ENCODE measurements around the gene CORO1C.
"Not testable (repeated sequence)": the region's sequence is repeated elsewhere in the genome, so short reads cannot be mapped to it uniquely, and the experiment has no call there.

Gene CORO1C

DNA sequence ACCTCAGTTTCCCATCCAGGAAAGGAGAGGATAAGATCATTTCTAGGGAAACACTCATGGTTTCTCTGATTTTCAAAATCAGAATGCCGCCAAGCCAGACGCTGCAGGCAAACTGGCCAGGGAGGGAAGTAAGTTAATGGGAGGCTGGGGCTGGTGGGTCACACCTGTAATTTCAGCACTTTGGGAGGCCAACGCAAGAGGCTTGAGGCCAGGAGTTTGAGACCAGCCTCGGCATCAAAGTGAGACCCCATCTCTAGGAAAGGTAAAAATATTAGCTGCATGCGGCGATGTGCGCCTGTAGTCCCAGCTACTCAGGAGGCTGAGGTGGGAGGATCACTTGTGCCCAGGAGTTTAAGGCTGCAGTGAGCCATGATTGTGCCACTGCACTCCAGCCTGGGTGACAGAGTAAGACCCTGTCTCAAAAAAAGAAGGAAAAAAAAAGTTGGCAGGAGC lies 98.2 kb downstream of the CORO1C start:
- FAIRE-seq = no peak

DNA sequence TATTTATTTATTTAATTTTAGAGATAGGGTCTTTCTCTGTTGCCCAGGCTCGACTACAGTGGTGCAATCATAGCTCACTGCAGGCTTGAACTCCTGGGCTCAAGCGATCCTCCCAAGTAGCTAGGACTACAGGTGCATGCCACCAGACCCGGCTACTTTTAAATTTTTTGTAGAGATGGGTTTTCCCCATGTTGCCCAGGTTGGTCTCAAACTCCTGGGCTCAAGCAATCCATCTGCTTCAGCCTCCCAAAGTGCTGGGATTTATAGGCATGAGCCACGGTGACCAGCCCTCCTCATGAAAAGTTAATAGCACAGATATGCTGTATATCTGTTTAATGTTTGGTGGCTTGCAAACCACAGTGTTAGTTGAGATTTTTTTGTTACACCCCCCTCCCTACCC lies 100.1 kb downstream of the CORO1C start:
- FAIRE-seq = not testable (repeated sequence)

DNA sequence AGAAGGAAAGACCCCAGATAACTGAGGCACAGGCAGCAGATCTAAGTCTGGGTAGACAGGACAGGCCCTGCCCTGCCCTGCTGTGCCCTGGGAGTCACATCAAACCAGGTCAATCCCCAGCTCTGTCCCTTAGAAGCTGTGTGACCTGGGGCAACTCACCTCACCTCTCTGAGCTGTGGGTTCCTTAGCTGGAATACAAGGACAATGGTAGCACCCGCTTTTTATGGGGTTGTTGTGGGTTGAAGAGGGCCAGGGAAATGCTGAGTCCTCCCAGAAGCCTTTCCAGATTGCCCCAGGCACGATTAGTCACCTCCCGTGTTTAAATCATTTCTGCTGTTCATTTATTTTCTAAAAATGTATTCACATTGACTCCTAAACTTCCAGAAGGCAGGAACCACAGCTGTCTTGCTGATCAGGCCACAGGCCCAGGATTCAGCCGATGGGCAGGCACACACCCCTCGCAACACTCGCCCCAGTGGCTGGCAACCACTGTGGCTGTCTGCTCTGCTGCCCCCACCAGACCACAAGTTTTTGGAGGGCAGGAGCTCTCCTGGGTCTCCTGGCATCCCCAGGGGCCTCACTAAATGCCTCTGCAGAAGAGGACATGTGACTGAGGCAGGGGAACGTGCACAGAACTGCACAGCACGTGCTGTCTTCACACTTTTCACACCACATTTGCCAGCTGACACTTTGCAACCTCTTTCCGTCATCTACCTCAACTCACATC lies 100.7 kb downstream of the CORO1C start:
- no peak for FAIRE-seq

DNA sequence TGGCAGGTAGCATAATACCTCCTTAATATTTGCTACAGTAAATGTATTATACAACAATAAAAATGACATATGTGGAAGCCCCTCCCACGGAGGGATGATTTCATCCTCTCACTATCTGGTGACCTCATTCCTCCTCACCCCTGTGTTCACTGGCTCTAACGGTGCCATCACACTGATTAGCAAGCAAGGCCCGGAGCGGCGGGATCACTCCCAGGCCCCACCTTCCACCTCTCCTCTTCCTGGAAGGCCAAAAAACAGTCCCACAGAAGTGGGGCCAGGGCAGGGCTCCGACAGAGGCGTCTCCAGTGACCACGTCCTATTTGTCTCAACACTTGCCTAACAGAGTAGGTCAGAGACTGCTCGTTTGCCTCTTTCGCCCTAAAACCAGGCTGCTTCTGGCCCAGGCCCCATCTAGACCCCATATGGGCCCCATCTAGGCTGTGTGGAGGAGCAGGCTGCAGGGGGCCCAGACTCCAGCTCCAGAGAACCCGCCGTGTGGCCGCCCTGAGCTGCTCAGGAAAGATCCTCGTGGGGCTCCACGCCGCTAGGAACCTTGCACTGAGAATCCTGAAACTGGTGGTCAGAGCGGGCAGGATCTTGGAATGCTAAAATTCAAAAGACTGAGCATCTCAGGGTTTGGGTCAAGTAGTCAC lies 101.4 kb downstream of the CORO1C start:
- FAIRE-seq = no peak

DNA sequence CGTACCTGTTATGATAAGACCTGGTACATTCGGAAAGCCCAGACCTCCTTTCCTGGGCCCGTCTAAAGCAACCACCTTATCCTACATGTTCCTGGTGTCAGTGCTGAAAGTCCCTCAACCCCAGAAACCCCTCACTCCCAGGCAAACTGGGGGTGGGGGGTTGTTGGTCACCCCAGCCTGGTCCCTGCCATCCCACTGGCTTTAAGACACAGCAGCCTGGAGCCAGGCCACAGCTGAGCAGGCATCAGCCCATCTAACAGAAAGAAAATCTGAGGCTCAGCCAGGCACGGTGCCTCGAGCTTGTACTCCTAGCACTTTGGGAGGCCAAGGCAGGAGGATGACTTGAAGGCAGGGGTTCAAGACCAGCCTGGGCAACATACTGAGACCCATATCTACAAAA lies 102.2 kb downstream of the CORO1C start:
- FAIRE-seq = no peak

DNA sequence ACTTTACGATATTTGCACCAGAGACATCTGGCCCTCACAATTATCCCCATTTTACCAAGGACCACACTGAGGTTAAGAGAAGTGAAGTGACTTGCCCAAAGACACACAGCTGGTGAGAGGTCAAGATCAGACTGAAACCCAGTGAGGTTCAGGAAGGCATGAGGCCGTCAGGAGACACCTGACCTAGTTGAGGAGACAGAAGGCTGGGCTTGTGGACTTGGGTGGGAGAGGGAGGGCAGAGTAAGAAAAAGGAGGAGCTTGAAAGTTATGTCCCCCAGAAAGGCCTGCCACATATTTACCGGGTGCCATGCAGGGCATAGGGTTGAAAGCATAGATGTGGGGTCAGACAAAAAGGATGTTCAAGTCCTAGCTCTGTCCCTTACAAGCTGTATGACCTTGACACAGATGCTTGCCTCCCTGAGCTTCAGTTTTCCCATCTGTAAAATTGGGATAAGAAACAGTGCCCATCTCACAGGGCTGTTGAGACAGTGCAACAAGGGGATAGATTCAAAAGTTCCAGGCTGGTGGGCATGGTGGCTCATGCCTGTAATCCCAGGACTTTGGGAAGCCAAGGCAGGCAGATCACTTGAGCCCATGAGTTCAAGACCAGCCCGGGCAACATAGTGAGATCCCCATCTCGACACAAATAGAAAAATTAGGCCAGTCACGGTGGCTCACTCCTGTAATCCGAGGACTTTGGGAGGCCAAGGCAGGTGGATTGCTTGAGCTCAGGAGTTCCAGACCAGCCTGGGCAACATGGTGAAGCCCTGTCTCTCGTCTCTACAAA lies 104.0 kb downstream of the CORO1C start:
- no peak for FAIRE-seq

DNA sequence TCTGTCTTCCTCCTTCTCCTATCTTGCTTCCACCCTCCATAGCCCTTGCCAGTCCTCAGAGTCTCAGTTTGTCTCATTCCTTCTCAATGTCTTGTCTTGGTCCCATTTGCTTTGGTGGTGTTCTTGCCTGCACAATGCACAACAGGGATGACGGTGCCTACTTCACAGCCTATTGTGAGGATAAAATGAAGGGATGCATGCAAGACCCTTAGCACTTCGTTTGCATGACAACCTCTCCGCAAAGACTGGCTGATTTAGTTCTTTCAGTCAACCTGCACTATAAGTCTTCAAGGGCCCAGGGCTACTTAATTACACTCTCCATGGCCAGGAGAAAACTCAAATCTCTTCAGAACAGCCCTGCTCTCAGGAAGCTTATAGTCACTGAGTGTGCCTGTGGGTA lies 106.1 kb downstream of the CORO1C start:
- FAIRE-seq = no peak

DNA sequence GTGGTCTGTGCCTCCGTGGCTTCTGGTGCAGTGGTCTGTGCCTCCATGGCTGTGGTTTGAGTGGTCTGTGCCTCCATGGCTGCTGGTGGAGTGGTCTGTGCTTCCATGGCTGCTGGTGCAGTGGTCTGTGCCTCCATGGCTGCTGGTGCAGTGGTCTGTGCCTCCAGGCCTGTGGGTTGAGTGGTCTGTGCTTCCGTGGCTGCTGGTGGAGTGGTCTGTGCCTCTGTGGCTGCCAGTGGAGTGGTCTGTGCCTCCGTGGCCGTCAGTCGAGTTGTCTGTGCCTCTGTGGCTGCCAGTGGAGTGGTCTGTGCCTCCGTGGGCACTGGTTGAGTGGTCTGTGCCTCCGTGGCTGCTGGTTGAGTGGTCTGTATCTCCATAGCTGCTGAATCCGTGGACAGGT lies 107.7 kb downstream of the CORO1C start:
- no peak for FAIRE-seq

DNA sequence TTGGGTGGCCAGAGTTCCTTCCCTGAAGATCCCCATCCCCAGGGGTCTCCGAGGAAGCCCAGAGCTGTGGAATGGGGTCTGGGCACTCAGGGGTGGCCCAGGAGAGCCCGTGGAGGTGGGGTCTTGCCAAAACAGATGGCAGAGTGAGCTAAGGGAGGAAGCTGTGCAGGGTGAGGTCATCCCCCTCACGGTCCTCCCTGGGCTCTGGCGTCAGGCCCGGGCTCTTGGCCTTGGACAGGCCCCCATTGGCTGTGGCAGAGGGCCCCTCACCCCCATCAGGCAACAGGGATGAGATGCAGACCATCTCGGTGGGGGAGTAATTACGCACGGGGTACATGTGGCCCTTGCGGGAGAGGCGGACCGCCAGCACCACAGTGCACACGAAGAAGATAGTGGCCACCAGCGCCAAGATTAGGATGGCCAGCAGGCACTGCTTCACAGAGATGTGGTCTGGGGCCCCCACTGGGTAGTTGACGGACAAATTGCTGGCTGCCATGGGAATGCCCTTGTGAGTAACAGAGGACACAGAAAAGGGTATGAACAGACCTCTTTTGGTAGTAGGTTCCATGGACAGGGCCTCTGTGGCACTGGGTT lies 108.3 kb downstream of the CORO1C start:
- no peak for FAIRE-seq

DNA sequence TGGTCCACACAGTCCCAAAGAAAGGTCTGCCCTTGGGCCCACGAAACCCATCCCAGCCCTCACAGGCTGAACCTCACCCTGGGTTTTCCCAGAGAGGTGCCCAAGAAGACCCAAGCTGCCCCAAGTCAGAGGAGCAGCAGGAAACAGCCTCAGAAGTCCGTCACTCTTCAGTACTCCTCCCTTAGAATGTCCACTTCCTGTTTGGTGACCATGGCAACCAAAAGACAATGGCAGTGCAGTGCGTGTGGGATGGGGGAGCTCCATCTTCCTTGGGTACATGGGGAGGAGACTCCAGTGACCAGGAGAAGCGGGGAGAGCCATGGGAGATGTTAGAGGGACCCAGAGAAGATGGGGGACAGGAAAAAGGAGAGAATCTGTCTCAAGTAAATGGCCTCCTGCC lies 108.9 kb downstream of the CORO1C start:
- FAIRE-seq = no peak

DNA sequence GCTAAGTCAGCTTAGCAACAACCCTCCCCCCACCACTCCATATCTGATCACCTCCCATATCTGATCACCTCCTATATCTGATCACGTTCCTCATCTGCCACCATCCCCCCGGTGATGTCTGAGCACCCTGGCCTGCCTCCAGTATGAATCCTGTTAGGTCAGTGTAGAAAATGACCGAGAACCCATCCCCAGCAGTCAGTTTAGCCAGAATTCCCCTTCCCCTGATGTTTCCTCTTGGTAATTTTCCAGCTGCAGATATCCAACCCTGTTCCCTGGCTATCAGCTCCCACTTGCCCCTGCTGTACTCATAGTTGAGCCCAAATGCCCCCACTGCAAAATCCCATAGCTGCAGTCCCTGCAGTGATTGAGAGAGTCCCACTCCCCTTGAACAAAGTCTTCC lies 110.2 kb downstream of the CORO1C start:
- no peak for FAIRE-seq

DNA sequence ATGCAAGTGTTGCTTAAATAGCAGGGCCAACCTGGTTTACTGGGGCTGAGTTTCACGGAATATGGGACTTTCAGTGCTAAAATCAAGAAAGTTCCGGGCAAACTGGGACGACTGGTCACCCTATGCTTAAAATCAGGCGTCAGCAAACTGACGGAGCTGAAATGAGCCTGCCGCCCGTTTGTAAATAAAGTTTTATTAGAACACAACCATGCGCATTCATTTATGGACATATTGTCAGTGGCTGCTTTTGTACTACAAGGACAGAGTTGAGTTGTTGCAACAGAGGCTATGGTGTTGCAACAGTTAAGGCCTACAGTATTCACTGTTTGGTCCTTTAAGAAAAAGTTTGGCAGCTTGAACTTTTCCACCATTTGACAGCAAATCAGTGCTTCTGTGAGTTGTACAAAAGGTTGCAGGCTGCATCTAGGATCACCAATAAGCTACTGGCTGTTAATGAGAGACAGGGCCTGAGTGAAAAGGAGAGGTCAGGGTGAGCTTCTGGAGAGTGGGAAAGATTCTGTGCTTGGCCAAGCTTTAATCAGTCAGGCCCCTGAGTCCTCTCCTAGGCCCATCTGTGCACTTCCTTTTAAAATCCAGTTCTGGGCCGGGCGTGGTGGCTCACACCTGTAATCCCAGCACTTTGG lies 111.0 kb downstream of the CORO1C start:
- no peak for FAIRE-seq

DNA sequence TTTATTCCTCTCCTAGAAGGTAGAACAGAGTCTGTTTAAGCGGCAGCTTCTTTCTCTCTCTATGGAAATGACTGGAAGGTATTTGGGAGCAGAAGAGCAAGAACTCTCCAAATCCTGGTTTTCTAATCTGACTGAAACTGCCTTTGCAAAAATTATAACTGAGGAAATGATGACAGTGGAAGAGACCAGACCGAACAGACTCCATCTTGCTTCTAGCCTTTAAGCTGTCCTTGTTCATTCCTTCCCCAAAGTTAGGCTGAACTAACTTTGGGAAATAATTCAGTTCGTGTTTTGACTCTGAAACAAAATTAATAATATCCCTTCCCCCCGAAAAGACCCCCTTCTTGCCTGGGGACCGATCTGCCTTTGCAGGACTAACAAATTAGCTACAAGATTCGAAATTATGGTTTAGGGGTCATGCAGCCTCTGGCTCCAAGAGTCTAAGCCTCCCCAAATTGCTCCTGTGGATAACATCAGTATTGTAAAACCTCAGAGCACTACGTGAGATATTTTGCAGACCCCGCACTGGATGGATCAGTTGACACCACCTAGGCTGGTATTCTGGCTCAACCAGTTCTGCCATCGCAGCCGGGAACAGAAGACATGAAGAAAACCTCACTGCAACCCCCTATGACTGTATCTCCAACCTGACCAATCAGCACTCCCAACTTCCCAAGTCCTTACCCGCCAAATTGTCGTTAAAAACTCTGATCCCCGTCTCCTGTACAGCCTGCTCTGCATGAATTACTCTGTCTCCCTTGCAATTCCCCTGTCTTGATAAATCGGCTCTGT lies 111.8 kb downstream of the CORO1C start:
- FAIRE-seq = no peak

DNA sequence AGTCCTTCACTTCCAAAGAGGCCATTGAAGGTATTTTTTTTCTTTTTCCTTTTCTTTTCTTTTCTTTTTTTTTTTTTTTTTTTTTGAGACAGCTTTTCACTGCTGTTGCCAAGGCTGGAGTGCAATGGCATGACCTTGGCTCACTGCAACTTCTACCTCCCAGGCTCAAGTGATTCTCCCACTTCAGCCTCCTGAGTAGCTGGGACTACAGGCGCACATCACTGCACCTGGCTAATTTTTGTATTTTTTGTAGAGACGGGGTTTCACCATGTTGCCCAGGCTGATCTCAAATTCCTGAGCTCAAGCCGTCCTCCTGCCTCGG lies 112.4 kb downstream of the CORO1C start:
- FAIRE-seq = not testable (repeated sequence)

DNA sequence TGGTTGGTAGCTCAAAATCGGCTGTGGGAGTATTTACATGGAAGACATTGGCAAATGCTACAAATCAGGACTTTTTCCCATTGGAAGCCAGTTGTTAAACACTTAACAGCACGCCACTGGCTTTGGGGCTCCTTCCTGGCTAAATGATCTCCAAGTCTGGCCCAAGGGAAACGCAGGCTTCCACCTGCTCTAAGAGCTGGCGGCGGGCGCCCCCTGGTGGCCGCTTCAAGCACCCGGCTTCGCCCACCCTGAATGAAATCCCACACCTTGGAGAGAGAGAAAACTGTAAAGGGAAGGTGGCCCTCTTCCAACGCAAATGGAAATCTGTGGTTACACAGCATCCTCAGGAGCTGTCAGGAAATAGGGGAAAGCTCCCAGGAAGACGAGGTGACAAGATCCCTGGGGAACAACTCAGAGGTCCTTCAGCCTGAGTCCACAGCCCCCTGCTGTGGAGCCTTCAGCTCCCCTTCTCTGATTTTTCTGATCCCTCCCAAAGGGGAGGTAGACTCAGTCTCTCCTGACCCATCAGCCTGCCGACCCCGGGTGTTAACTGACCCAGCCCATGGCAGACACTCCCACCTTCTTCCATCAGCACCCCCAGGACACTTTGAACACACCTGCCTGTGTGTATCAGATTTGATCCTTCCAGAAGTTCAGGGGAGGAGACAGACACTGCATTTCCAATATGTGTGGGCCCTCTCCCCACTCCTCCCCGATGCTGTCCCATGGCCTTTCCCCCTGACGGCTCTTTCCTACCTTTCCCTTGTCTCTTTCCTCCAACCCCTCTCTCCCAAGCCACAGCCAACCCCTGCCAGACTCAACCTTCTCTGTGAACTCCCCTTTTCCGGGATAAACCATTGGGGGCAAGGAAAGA lies 113.0 kb downstream of the CORO1C start:
- FAIRE-seq = no peak

DNA sequence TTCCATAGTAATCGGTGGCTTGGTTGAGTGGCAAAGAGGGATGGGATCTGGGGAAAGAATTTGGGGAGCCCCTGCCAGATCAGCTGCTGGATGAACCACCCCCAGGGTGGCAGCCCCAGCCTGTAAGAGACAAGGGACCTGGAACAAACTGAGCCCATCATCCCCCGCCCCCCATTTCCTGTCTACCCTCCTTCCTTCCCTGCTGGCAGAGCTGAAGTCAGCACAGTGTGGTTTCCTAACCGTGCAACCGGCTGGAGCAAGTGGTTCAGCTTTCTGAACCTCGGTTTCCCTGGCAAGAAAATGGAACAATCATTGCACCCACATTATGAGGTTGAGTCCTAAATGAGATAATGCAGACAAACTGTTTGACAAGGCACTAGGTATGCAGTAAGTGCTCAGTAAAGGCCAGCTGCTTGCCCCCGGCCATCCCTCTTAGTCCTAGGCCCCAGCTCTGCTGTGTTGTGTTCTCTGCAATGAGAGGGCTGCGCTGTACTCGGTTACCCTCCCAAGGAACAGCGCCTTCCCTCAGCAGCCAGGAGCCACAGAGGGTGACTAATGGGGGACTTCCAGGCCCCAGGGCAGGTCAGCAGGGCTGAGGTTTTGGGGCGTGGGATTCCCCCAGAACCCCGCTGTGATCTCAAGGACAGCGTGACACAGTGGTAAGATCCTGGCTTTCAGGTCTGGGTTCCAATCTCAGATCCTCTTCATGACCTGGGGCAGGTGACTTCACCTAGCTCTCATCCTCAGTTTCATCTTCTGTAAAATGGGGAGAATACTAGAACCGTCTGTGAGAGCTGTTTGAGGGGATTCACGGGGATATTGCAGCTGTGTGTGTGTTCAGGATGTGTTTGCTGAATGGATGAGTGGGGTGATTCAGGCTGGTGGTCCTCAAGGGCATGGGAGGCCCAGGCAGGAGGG lies 114.1 kb downstream of the CORO1C start:
- FAIRE-seq = no peak

DNA sequence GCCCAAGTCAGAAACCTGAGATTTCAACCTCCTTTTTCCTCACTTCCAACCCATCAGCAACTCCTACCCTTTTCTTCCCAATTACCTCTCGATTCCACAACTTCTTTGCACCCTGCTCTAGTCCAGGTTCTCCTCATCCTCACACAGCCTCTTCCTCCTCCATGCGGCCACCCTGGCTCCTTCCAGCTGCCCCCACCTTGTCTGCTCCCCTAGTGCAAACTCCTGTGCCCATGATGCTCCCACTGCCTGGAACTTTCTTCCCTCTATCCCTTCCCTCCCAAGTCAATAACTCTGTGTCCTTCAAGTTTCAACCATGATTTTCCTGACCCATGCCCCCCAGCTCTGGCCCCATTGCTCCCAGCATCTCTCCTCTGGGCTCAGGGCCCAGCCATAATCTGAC lies 115.0 kb downstream of the CORO1C start:
- no peak for FAIRE-seq

DNA sequence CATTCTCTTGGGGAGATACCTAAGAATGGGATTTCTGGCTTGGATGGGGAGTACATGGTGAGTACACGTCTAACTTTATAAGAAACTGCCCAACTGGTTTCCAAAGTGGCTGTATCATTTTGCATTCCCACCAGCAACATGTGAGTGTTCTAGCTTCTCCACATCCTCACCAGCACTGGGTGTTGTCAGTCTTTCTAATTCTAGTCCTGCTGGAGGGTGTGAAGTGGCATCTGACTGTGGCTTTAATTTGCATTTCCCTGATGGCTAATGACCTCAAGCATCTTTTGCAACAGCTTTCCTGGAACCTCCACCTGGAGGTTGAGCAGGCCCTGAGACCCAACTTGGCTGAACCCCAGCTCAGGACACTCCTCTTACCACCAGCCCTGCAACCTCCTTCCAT lies 115.4 kb downstream of the CORO1C start:
- no peak for FAIRE-seq

DNA sequence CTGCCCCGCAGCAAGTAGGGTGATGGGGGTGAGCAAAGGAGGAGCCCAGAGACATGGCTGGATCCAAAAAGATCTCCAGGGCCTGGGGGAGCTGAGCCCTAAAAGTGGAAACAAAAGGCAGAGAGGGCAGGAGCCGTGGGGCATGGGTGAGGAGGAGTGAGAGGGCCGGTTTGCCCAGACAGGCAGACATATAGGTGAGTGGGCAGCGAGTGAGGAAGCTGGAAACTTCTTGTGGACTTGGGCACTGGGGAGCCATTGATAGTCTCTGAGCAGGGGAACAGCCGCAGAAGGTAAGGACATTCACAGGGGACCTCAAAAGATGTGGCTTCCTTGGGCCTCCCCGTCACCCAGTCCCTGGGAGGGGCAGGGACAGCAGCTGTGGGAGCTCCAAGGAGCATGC lies 116.7 kb downstream of the CORO1C start:
- no peak for FAIRE-seq

DNA sequence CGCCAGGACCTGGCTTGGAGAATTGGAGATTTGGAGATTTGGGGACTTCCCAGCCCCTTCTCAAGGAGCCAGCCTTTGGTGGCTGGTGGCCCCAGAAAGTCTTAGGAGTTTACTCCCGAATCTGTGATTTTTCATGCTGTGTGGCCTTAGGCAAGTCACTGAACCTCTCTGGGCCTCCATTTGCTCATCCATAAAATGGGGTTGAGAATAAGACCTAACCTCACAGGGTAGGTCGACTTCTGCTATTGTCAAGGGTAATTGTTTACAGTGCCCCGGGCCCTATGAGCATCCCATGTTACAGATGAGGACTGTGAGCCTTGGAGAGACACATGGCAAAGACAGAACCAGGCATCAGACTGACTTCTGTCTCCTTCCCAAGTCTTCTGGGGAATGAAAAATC lies 117.3 kb downstream of the CORO1C start:
- no peak for FAIRE-seq
